Measurements from ENCODE around the gene KIF16B. TPM values are rescaled to one million over a fixed set of nuclear protein-coding genes. Genes with fewer than 3 reads are reported as not detected.

The KIF16B gene
- total and polyA plus RNA-seq, 2 of the 8 experiments (the other 6 are each of a cell fraction or from before 2014, with no cell fraction given) = 3.0 to 9.2 TPM

DNA sequence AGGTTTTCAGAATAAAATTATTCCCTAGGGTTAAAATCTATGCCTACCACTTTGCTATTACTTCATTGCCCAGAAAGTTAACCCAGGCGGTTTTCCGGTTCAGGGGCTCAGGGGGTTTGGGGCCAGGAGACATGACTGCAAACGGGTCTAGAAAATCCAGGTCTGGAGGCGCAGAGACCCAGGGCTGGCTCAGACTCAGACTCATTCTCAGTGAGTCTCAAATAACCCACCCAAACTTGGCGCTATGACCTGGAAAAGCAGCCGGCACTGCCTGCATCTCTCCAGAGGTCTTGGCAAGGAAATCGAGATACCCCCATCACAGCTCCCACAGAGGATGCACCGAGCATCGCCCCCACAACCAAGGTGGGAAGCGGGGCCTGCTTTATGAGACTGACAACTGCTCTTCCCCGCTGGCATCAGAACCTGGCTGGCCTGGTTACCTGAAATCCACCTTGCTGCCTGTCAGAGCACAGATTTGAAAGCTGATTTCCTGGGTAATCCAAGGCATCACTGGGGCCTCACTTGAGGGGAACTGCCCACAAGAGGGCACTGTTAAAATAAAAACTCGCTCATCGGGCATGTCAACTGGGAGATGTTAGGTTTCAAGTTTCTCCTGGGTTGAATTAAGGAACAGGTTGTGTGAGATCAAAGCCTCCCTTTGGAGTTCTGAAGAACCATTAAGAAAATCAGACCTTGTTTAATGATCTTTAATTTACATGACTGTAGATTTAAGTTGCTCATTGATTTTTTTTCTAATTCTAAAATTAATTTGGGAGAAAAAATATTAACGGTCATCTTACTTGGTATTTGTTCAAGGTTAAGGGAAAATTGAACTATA is 55.1 kb downstream of the KIF16B start:
- H3K36me3 ChIP-seq (ENCODE audit: control insufficient read depth in 2 of 4, insufficient read depth in 4 of 4, low read length in 3 of 4) = no peaks in the 10 kb centered on the region
- H2BK20ac ChIP-seq (ENCODE audit: low read length) = no peak overlapping the region
- H3K27ac ChIP-seq (ENCODE audit: low read depth, low read length) = no peak overlapping the region
- H3K9me3 ChIP-seq (ENCODE audit: insufficient read depth in 2 of 2, low read depth in 1 of 2, low read length in 1 of 2) = no peaks in the 10 kb centered on the region
- H2BK12ac ChIP-seq (ENCODE audit: low read depth, low read length) = no peak overlapping the region
- H4K91ac ChIP-seq (replicated peaks; ENCODE audit: insufficient read length, low read length) = no peak overlapping the region
- H3K4ac ChIP-seq (replicated peaks; ENCODE audit: insufficient read length, low read depth, low read length) = no peak overlapping the region
- no peak overlapping the region for H2BK120ac ChIP-seq (replicated peaks; ENCODE audit: low read depth, low read length)
- no peak overlapping the region; the same call in 1 of the 2 replicates for H4K8ac ChIP-seq (ENCODE audit: extremely low read depth, insufficient read depth, low read length)
- ChIA-PET POLR2A (ENCODE audit: partially characterized antibody) (interaction anchor here (0.6 kb wide), 1 partner anchor 486 kb away, joined by 3 read pairs; no protein-coding TSS in a partner anchor), CTCF (ENCODE audit: partially characterized antibody) (interaction anchor here (0.7 to 2.5 kb wide), 11 partner anchors 8 to 1587 kb away, joined by 3 to 8 read pairs (median 4); no protein-coding TSS in a partner anchor)
- H3K14ac ChIP-seq (ENCODE audit: insufficient read length) = no peak overlapping the region
- H3K9ac ChIP-seq (replicated peaks in 1 of 4; ENCODE audit: extremely low read depth in 1 of 4, low read depth in 3 of 4, low read length in 3 of 4) = no peak overlapping the region
- H3K4me1 ChIP-seq (replicated peaks in 1 of 4; ENCODE audit: control insufficient read depth in 3 of 4, insufficient read depth in 4 of 4, low read length in 3 of 4) = peaks cover 0 to 4% (median 2%) of the 10 kb centered on the region in 4 experiments; a peak in 4 of 7 replicates
- no peak overlapping the region for H2BK15ac ChIP-seq (ENCODE audit: low read length)
- H3K4me2 ChIP-seq (ENCODE audit: insufficient read depth in 1 of 2, low read depth in 2 of 2, low read length in 2 of 2) = no peak overlapping the region
- no peaks in the 10 kb centered on the region for H4K20me1 ChIP-seq (replicated peaks in 1 of 2; ENCODE audit: control insufficient read depth in 1 of 2, insufficient read depth in 2 of 2, low read length in 2 of 2)
- H3K18ac ChIP-seq (ENCODE audit: extremely low read depth, low read length) = no peak overlapping the region
- no peak for DNase-seq (ENCODE audit: low read depth in 1 of 2, low spot score in 2 of 2)
- TF ChIP-seq RAD21 (IDR thresholded peaks at IDR 0.05 in 1 of 2, conservative IDR thresholded peaks at IDR 0.05 in 1 of 2; ENCODE audit: low read depth in 2 of 2, low read length in 2 of 2) (peak; percentile 70 to 80), CTCF (IDR thresholded peaks at IDR 0.05; ENCODE audit: control extremely low read depth in 1 of 3, insufficient read depth in 1 of 3, low read depth in 1 of 3, low read length in 3 of 3) (peak; percentile 46 to 77 (median 73)), FOSL1 (IDR thresholded peaks at IDR 0.05; ENCODE audit: insufficient read depth, low read depth, low read length) (no peak)
- WGBS, 2 experiments (ENCODE audit: extremely low coverage in 1 of 2, insufficient coverage in 1 of 2, insufficient read length in 1 of 2, insufficient replicate concordance in 2 of 2, low coverage in 1 of 2, low lambda C conversion rate in 2 of 2, missing lambda C conversion rate in 1 of 2) = 75% methylated on average over 14 of the region's 14 CpGs; no CpG with 5 or more reads in 1 of the 2 experiments
- H3K79me2 ChIP-seq (ENCODE audit: control insufficient read depth in 1 of 2, insufficient read depth in 2 of 2, low read length in 2 of 2) = no peaks in the 10 kb centered on the region
- no peak overlapping the region for H2BK5ac ChIP-seq (ENCODE audit: low read depth, low read length)
- H3K23ac ChIP-seq (ENCODE audit: insufficient read length) = no peak overlapping the region
- no peaks in the 10 kb centered on the region for H3K79me1 ChIP-seq (ENCODE audit: low read depth, low read length)
- H3K27me3 ChIP-seq (replicated peaks in 1 of 4; ENCODE audit: control insufficient read depth in 3 of 4, extremely low read depth in 1 of 4, insufficient read depth in 3 of 4, low read length in 3 of 4) = no peaks in the 10 kb centered on the region
- H2AK5ac ChIP-seq (ENCODE audit: low read depth, low read length) = no peak overlapping the region
- no peak overlapping the region for H4K5ac ChIP-seq (ENCODE audit: insufficient read length, low read depth, low read length)
- H3K56ac ChIP-seq (replicated peaks; ENCODE audit: insufficient read length, low read depth, low read length) = no peak overlapping the region
- H3K4me3 ChIP-seq (ENCODE audit: extremely low read depth in 1 of 4, insufficient read depth in 2 of 4, low read depth in 3 of 4, low read length in 4 of 4) = no peak overlapping the region
- no peaks in the 10 kb centered on the region; the same call in 1 of the 2 replicates for H3K23me2 ChIP-seq (ENCODE audit: low read depth, low read length)
- H2AFZ ChIP-seq (ENCODE audit: low read length) = no peak overlapping the region
- FAIRE-seq = peak; percentile 95

All from H1 (cell line).